Measurements from ENCODE around the gene MOG.

The MOG gene

DNA sequence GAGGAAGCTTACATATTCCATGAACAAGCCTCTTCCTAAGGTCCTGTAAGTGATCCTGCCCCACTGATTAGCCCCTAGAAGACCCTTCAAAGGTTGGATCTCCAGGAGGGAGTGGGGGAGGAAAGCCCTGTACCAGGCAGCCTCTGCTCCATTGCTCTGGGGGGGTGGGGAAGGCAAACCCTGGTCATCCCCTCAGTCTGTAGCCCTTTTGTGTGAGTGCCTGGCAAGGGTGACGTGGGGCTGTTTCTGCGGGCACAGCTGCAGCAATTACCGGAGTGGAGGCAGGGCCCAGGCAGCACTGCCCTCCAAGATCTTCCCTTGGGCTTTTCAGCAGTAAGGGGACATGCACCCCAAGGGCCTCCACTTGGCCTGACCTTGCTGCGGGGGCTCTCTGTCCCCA is at the start of gene MOG:
Gene MOG (plus strand): TSS at position 295 of the 400 bp plus-strand sequence. CDS start 118 bp downstream, outside the sequence.
- H3K4me3 ChIP-seq (ENCODE audit: low read depth, low read length) = no peak within 1 kb of the TSS
- DNase-seq (ENCODE audit: low read depth) = no peak
- TF ChIP-seq MYC (IDR thresholded peaks at IDR 0.05; ENCODE audit: low read depth, low read length) (no peak), CTCF (IDR thresholded peaks at IDR 0.05; ENCODE audit: low read depth, low read length) (no peak), POLR2A (IDR thresholded peaks at IDR 0.05; ENCODE audit: extremely low read depth, insufficient read length) (no peak)
- TF ChIP-seq, protein P1, sequence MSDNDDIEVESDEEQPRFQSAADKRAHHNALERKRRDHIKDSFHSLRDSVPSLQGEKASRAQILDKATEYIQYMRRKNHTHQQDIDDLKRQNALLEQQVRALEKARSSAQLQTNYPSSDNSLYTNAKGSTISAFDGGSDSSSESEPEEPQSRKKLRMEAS (IDR thresholded peaks at IDR 0.05; ENCODE audit: low read depth, low read length) = no peak

DNA sequence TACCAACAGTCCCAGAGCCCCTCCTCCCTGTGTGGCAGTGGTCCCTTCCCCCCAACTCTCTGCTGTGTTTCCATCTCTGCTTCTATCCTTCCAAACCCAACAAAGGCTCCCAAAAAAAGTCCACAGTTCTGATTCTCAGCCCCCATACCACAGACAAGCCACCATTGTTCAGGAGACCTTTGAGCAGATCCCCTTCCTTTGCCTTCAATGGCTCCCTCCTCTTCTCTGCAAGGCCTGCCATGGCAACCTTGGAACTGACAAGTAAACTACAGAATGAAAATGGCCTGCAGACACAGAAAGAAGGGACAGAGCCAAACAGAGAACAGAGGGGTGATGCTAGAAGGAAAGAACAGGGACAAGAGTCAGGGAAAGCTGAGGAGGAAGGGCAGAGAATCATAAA is 48.8 kb upstream of the MOG start:
- TF ChIP-seq CTCF (IDR thresholded peaks at IDR 0.05; ENCODE audit: low read depth, low read length) (no peak), POLR2A (IDR thresholded peaks at IDR 0.05; ENCODE audit: extremely low read depth, insufficient read length) (no peak), MYC (IDR thresholded peaks at IDR 0.05; ENCODE audit: low read depth, low read length) (no peak)
- TF ChIP-seq, protein P1 (IDR thresholded peaks at IDR 0.05; ENCODE audit: low read depth, low read length) = no peak
- H3K4me3 ChIP-seq (ENCODE audit: low read depth, low read length) = no peak overlapping the region
- DNase-seq (ENCODE audit: low read depth) = no peak

DNA sequence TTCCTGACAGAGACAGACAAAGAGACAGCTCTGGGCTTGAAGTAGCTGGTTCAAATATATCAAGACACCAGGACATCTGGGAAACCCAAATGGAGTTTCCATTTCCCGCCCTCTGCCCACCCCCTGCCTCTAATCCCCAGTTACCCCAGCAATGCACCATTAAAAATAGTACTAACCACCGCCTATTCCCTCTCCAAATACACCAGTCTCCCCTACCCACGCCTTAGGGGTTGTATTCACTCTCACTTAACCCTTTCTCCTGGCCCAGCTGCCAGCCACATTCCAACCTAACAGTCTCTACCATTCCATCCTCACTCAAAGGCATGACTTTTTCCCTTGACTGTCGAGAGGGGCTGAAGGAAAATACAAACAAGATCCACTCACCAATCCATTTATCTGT is 46.4 kb upstream of the MOG start:
- no peak for DNase-seq (ENCODE audit: low read depth)
- no peak for TF ChIP-seq MYC (IDR thresholded peaks at IDR 0.05; ENCODE audit: low read depth, low read length)
- TF ChIP-seq CTCF (IDR thresholded peaks at IDR 0.05; ENCODE audit: low read depth, low read length) = no peak
- TF ChIP-seq, protein P1 (IDR thresholded peaks at IDR 0.05; ENCODE audit: low read depth, low read length) = no peak
- no peak for TF ChIP-seq POLR2A (IDR thresholded peaks at IDR 0.05; ENCODE audit: extremely low read depth, insufficient read length)
- no peak overlapping the region for H3K4me3 ChIP-seq (ENCODE audit: low read depth, low read length)

DNA sequence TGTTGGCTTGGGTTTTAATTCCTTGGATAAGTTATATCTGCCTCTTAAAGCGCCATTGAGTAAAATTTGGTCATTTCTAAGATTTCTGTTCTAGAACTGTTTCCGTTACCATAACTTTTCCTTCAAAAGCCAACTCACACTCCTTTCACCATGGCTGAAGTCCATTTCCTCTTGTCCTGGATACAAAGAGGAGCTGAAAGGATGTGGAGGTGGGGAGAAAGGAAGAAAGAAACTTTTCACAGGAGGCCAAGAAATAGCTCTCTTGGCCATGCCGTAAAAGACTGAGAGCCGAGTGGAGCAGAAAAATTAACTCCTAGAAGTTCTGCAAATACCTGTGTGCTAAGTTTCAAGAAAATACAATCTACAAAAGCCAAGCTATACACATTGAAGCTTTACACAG is 45.5 kb upstream of the MOG start:
- no peak for DNase-seq (ENCODE audit: low read depth)
- TF ChIP-seq, protein P1 (IDR thresholded peaks at IDR 0.05; ENCODE audit: low read depth, low read length) = no peak
- TF ChIP-seq MYC (IDR thresholded peaks at IDR 0.05; ENCODE audit: low read depth, low read length) (no peak), CTCF (IDR thresholded peaks at IDR 0.05; ENCODE audit: low read depth, low read length) (no peak), POLR2A (IDR thresholded peaks at IDR 0.05; ENCODE audit: extremely low read depth, insufficient read length) (no peak)
- no peak overlapping the region for H3K4me3 ChIP-seq (ENCODE audit: low read depth, low read length)

GRCh38 chr6:29617782-29618554 is 38.9 kb upstream of the MOG start:
- TF ChIP-seq MYC (IDR thresholded peaks at IDR 0.05; ENCODE audit: low read depth, low read length) = no peak
- peak; percentile 43 for TF ChIP-seq CTCF (IDR thresholded peaks at IDR 0.05; ENCODE audit: low read depth, low read length)
- TF ChIP-seq, protein P1 (IDR thresholded peaks at IDR 0.05; ENCODE audit: low read depth, low read length) = no peak
- no peak for DNase-seq (ENCODE audit: low read depth)
- no peak overlapping the region for H3K4me3 ChIP-seq (ENCODE audit: low read depth, low read length)
